LNCaP clone FGC (cell line): ENCODE measurements around the gene KRTAP4-3.
"Not testable (repeated sequence)": the region's sequence is repeated elsewhere in the genome, so short reads cannot be mapped to it uniquely, and the experiment has no call there.

ENCODE experiments used
- DNase-seq: peaks from one replicate; pipeline ENCODE4 v3.0.0-alpha.2; 2011; ENCODE audit warnings: low read depth
- H3K4me3 ChIP-seq: 2 replicates; pipeline ENCODE4 v1.5.1; 2011; ENCODE audit warnings: mild to moderate bottlenecking, low read depth, low read length, control low read depth
- TF ChIP-seq, protein P1 (sequence below): IDR thresholded peaks from 2 replicates; pipeline ENCODE4 v1.5.1; 2012; ENCODE audit warnings: mild to moderate bottlenecking; ENCODE audit not compliant: control insufficient read depth, insufficient read depth; ENCODE audit errors: extremely low read depth

The KRTAP4-3 gene

DNA sequence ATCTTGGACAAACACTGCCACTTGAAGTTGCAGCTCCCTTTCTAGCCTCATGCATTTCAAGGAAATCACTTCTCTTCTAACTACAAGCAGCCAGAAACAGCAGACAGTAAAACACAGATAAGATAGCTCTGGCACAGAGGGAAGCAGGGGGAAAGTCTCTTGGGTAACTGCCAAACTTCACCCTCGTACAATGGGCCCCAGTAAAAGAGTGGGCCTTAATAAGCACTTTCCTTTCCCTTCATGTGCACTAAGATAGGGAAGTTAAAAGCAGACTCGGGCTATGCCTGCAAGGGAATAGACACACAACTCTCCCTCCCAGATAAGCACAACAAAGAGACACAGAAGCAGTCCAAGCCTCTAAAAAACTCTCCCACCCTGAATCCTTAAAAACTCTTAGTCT, 14.2 kb downstream of the KRTAP4-3 start:
- TF ChIP-seq, protein P1, sequence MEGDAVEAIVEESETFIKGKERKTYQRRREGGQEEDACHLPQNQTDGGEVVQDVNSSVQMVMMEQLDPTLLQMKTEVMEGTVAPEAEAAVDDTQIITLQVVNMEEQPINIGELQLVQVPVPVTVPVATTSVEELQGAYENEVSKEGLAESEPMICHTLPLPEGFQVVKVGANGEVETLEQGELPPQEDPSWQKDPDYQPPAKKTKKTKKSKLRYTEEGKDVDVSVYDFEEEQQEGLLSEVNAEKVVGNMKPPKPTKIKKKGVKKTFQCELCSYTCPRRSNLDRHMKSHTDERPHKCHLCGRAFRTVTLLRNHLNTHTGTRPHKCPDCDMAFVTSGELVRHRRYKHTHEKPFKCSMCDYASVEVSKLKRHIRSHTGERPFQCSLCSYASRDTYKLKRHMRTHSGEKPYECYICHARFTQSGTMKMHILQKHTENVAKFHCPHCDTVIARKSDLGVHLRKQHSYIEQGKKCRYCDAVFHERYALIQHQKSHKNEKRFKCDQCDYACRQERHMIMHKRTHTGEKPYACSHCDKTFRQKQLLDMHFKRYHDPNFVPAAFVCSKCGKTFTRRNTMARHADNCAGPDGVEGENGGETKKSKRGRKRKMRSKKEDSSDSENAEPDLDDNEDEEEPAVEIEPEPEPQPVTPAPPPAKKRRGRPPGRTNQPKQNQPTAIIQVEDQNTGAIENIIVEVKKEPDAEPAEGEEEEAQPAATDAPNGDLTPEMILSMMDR: no peak
- no peak for DNase-seq

DNA sequence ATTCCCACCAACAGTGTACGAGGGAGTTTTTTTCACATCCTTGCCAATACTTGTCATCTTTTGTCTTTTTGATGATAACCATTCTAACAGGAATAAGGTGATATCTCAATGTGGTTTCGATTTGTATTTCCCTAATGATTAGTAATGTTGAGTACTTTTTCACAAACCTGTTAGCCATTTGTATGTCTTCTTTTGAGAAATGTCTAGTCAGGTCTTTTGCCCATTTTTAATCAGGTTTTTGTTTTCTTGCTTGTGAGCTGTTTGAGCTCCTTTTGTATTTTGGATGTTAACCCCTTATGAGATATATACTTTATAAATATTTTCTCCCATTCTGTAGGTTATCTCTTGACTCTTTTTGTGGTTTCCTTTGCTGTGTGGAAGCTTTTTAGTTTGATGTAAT, 16.5 kb downstream of the KRTAP4-3 start:
- H3K4me3 ChIP-seq: no peak overlapping the region
- no peak for DNase-seq
- TF ChIP-seq, protein P1: no peak

More for the DNA sequence above, 14.2 kb downstream of the KRTAP4-3 start:
- no peak overlapping the region for H3K4me3 ChIP-seq

DNA sequence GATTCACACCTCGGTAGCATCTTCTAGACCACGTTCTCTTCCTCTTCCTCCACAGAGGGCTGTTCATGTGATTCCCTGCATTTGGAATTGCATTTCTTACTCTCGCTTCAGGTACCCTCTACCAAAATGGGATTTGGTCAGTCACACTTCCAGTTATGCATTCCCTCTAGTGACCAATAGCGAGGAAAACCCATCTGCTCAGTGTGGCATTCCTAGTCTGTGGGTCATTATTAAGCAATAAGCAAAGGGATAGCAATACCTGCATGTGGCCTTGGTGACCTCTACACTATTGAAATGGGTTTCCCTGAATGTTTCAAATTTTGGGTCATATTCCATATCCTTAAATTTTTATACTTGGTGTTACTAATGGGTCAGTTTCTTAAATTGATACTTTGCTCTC, 18.0 kb downstream of the KRTAP4-3 start:
- TF ChIP-seq, protein P1: no peak
- DNase-seq: no peak
- H3K4me3 ChIP-seq: no peak overlapping the region

DNA sequence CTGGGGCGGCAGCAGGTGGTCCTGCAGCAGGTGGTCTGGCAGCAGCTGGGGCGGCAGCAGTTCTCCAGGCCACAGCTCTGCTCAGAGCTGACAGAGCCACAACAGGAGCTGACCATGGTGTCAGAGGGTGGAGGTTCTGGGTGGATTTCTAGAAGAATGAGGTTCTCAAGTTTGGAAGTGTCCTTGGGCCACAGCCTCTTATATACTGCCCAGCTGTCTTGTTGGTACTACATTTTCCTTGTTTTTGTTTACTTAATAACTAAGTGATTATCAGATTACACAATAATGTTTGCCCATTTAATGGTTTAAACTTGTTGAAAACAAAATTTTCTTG, 18.4 kb downstream of the KRTAP4-3 start, which contains the start of gene KRTAP4-5:
KRTAP4-5 (minus strand) TSS at position 174 of the 334 bp plus-strand sequence; CDS start at position 116, 58 bp downstream.
- no peak within 1 kb of the TSS for H3K4me3 ChIP-seq
- TF ChIP-seq, protein P1: no peak
- DNase-seq: no peak

DNA sequence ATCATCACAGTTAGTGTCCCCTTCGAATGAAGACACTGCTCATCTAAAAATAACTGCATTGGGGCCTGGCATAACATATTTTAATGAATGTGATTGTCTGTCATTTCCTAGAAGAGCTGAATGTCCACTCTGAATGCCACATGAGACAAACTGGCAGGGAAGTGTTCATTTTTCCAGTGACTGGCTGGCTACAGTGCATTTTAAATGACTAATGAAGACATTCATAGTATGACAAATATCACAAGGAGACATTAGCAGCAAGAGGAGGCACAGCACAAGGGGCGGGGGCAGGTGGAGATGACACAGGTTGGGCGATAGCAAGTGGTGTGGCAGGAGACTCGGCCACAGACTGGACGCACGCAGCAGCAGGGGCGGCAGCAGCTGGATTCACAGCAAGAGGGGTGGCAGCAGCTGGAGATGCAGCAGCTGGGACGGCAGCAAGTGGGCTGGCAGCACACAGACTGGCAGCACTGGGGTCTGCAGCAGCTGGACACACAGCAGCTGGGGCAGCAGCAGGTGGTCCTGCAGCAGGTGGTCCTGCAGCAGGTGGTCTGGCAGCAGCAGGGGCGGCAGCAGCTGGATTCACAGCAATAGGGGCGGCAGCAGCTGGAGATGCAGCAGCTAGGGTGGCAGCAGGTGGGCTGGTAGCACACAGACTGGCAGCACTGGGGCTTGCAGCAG, 18.9 kb downstream of the KRTAP4-3 start:
- DNase-seq, H3K4me3 ChIP-seq: not testable (repeated sequence)

DNA sequence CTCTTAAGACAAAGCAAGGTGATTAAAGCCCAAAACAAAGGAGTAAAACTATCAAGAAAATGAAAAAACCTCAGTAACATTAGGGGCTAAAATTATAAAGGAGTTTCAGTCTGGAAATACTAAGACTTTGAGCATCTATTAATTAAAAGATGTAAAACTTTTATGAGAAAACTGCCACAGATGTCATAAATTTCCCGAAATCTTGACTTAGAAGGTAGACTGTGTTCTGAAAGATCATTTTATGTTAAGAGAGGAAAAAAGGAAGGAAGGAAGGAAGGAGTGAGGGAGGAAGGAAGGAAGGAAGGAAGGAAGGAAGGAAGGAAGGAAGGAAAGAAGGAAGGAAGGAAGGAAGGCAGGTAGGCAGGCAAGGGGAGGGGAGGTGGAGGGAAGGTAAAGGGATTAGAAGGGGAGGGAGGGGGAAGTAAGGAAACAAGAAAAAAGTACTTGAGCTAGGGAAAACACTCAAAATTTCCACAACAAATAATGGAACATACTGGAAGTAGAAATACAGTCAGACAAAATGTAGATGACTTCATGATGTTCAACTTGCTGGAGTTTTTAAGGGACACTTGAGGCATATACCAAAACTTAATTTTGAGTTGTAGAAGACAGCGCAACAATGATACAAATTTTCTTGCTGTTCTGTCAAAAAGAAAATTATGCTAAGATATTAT, 20.4 kb downstream of the KRTAP4-3 start:
- no peak for DNase-seq
- no peak overlapping the region for H3K4me3 ChIP-seq
- TF ChIP-seq, protein P1: no peak

DNA sequence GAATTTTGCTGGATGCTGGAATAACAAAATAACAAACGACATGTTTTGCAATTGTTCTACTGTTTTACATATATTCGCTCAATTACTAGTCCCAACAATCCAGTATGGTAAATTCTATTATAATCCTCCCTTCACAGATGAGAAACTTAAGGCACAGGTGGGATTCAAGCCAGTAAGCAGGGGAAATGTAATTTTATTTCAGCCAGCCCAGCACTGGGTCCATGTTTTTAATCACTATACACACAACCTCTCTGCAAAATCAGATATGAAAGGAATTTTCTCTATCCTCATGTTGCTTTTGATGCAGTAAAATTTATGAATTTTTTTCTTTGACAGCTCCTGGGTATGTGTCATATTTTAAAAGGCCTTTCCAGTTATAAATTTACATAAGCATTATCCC, 22.8 kb downstream of the KRTAP4-3 start:
- no peak for DNase-seq
- TF ChIP-seq, protein P1: no peak
- H3K4me3 ChIP-seq: no peak overlapping the region
